ENCODE measurements around the gene SOX6.
A peak's percentile ranks its signal among the peaks of the same experiment; 100 is the strongest.

The SOX6 gene

DNA sequence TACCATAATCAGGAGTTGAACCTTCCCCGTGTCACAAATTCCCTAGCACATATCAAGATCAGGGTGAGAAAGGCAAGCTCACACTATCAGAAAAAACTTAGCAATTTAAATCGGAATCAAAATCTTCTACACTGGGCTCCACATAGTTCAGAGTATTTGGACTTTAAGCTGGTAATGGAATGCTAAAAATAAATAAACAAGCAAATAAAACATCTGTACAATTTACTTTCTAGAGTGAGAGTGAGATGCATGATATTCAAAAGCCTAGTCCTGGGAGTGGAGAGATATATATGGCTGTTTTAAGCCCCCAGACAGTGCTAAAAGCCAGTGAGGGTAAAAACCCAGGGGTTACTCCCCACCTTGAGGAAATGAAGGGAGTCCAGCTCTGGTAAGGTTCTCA lies 380.6 kb downstream of the SOX6 start:
- Histone ChIP-seq H3K27me3 (ENCODE audit: control insufficient read depth, insufficient read depth, low read length) (no peaks in the 10 kb centered on the region), H3K27ac (ENCODE audit: low read depth, low read length) (no peak overlapping the region), H3K36me3 (ENCODE audit: control insufficient read depth, insufficient read depth, low read length) (no peaks in the 10 kb centered on the region), H3K9ac (ENCODE audit: low read length) (no peak overlapping the region), H3K4me1 (ENCODE audit: control insufficient read depth, insufficient read depth, low read length) (no peaks in the 10 kb centered on the region), H3K4me3 (ENCODE audit: low read length) (no peak overlapping the region)

DNA sequence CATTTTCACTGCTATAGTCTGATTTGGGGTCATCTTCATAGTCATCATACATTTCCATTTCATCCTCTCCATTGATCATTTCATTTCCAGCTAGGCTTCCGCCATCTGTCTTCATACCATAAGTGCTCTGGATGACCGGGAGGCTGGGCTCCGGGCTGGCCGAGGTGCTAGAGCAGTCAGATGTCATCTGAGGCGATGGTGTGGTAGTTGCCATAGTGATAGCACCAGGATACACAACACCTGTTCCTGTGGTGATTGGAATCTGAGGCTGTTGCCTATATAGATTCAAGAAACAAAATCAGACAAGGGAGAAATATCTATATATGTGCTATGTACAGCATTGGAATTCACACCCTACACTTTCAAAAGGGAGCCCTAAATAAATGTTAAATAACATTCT lies 383.5 kb downstream of the SOX6 start:
- H3K9ac ChIP-seq (ENCODE audit: low read length), result no peak overlapping the region
- H3K36me3 ChIP-seq (ENCODE audit: control insufficient read depth, insufficient read depth, low read length), result no peaks in the 10 kb centered on the region
- no peak overlapping the region for H3K27ac ChIP-seq (ENCODE audit: low read depth, low read length)
- peaks cover 7% of the 10 kb centered on the region for H3K4me1 ChIP-seq (ENCODE audit: control insufficient read depth, insufficient read depth, low read length)
- H3K4me3 ChIP-seq (ENCODE audit: low read length), result no peak overlapping the region
- no peaks in the 10 kb centered on the region for H3K27me3 ChIP-seq (ENCODE audit: control insufficient read depth, insufficient read depth, low read length)

- Histone ChIP-seq H3K4me3 (ENCODE audit: low read length) (no peak overlapping the region), H3K36me3 (ENCODE audit: control insufficient read depth, insufficient read depth, low read length) (no peaks in the 10 kb centered on the region), H3K27ac (ENCODE audit: low read depth, low read length) (no peak overlapping the region), H3K9ac (ENCODE audit: low read length) (no peak overlapping the region), H3K4me1 (ENCODE audit: control insufficient read depth, insufficient read depth, low read length) (peaks cover 7% of the 10 kb centered on the region), H3K27me3 (ENCODE audit: control insufficient read depth, insufficient read depth, low read length) (no peaks in the 10 kb centered on the region)
Measured at GRCh38 chr11:15971215-15971546, 385.2 kb downstream of the SOX6 start.

DNA sequence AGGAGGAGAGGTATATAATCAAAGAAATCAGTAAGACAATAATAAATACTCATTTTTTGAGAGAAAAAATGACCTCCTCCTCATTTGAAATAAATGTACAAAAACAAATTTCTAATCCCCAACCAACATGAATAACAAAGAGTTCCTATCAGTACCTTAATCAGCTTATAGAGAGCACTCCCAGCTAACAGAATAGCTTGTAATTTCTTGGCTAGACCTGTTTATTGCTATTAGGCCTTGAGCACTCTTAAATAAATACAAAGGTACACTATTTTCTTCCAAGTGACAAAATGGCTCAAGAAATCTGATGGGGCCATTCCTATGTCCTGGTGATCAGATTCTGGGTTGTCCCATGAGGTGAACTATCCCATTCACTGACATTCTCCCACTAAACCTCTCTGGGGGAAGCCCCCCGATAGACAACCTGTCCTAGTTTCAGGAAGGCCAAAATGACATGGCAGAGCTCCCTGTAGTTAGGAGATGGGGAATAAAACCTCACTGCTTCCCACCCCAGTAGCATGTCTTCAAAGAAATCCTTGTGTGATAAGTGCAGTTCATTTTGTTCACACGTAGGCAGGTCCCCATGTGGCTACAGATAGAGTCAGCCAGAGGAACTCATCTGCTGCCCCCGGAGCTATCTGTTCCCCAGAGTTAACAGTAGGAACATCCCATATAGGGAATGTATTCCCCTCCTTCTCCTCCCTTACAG lies 385.7 kb downstream of the SOX6 start:
- Histone ChIP-seq H3K36me3 (ENCODE audit: control insufficient read depth, insufficient read depth, low read length) (no peaks in the 10 kb centered on the region), H3K27me3 (ENCODE audit: control insufficient read depth, insufficient read depth, low read length) (no peaks in the 10 kb centered on the region), H3K4me1 (ENCODE audit: control insufficient read depth, insufficient read depth, low read length) (peaks cover 7% of the 10 kb centered on the region), H3K9ac (ENCODE audit: low read length) (no peak overlapping the region), H3K27ac (ENCODE audit: low read depth, low read length) (no peak overlapping the region), H3K4me3 (ENCODE audit: low read length) (no peak overlapping the region)

DNA sequence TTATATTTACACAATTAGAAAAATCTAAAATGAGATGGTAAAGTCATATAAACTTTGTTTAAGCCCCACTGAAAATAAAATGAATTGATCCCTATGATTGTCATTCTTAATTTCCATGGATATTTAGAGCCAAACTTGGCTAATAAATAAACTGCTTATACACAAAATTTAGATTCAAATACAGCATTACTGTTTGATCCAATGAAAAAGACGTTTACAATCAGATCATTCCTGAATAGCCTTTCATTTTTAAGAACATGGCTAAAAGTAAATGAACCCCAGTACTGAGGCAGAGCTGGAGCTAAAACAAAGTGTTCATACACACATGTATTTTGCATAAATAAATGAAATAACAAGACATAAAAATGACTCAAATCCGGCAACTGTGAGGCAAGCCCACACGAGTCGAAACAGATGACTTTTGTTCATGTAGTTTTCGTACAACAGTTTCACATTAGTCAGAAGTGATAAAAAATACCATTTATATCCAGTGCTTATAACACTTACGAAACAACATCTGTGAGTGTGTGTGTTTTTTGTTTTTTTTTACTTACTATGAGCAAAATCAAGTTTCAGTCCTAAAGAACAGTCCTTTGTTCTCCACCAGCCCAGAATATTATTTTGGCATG lies 386.5 kb downstream of the SOX6 start:
- H3K9ac ChIP-seq (ENCODE audit: low read length), result no peak overlapping the region
- H3K27me3 ChIP-seq (ENCODE audit: control insufficient read depth, insufficient read depth, low read length), result no peaks in the 10 kb centered on the region
- no peak overlapping the region for H3K27ac ChIP-seq (ENCODE audit: low read depth, low read length)
- no peaks in the 10 kb centered on the region for H3K36me3 ChIP-seq (ENCODE audit: control insufficient read depth, insufficient read depth, low read length)
- H3K4me1 ChIP-seq (ENCODE audit: control insufficient read depth, insufficient read depth, low read length), result peaks cover 7% of the 10 kb centered on the region
- H3K4me3 ChIP-seq (ENCODE audit: low read length), result no peak overlapping the region

DNA sequence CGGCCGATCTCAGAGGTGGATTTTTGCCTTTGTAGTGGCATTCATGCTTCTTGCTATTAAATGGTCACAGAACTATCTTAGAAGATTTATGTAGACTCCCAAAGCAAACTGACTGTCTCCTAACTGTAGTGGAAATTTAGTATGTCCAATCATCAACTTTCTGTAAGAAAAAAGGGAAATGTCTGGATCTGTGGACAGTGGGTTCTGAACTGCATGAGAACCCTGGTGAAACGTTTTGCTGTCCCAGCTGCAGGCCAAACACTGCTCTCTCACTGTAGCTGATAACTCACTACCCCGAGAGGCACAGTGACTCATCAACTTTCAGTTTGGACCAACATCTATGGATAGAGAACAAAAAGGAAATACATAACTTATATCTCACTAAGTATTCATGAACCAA lies 387.1 kb downstream of the SOX6 start:
- no peaks in the 10 kb centered on the region for H3K36me3 ChIP-seq (ENCODE audit: control insufficient read depth, insufficient read depth, low read length)
- H3K4me3 ChIP-seq (ENCODE audit: low read length), result no peak overlapping the region
- peaks cover 7% of the 10 kb centered on the region for H3K4me1 ChIP-seq (ENCODE audit: control insufficient read depth, insufficient read depth, low read length)
- H3K27me3 ChIP-seq (ENCODE audit: control insufficient read depth, insufficient read depth, low read length), result no peaks in the 10 kb centered on the region
- H3K27ac ChIP-seq (ENCODE audit: low read depth, low read length), result no peak overlapping the region
- H3K9ac ChIP-seq (ENCODE audit: low read length), result no peak overlapping the region

DNA sequence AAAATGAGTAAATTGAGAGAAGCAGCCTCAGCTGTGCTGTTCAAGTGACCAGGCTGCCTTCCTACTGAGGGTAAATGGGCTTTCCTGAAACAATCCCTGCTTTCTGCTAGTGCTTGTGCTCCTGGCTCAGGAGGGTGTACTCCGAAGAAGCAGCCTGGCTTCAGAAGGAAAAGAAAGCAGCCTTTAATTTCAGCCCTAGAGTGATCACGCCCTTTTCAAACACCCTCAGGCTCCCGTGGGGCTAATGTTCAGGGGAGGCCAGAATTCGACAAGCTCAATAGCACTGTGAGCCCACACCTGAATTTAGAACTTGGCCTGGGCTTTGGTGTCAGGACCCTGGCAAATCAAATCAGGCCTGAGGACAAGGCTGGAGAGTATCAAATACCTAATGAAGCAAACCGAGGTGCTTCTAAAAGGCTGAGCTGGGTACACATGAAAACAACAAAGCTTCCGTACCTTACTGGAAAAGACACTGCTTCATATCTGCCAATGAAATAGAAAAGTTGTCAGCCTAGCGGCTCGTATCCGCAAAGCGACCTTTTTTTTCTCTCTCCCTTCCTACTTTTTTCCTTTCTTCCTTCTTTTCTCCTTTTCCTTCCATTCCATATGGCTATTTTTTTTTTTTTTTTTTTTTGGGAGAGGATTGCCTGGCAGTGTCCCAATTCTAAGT lies 387.8 kb downstream of the SOX6 start:
- H3K27me3 ChIP-seq (ENCODE audit: control insufficient read depth, insufficient read depth, low read length), result no peaks in the 10 kb centered on the region
- peaks cover 7% of the 10 kb centered on the region for H3K4me1 ChIP-seq (ENCODE audit: control insufficient read depth, insufficient read depth, low read length)
- H3K27ac ChIP-seq (ENCODE audit: low read depth, low read length), result no peak overlapping the region
- no peaks in the 10 kb centered on the region for H3K36me3 ChIP-seq (ENCODE audit: control insufficient read depth, insufficient read depth, low read length)
- H3K9ac ChIP-seq (ENCODE audit: low read length), result peak overlapping the region; percentile 6
- no peak overlapping the region for H3K4me3 ChIP-seq (ENCODE audit: low read length)

- H3K4me3 ChIP-seq (ENCODE audit: low read length), result no peak overlapping the region
- H3K4me1 ChIP-seq (ENCODE audit: control insufficient read depth, insufficient read depth, low read length), result peaks cover 7% of the 10 kb centered on the region
- no peaks in the 10 kb centered on the region for H3K27me3 ChIP-seq (ENCODE audit: control insufficient read depth, insufficient read depth, low read length)
- H3K36me3 ChIP-seq (ENCODE audit: control insufficient read depth, insufficient read depth, low read length), result no peaks in the 10 kb centered on the region
- no peak overlapping the region for H3K27ac ChIP-seq (ENCODE audit: low read depth, low read length)
- no peak overlapping the region for H3K9ac ChIP-seq (ENCODE audit: low read length)
Measured at GRCh38 chr11:15967966-15968365, 388.4 kb downstream of the SOX6 start.

GRCh38 chr11:15967166-15967565 lies 389.2 kb downstream of the SOX6 start:
- Histone ChIP-seq H3K27me3 (ENCODE audit: control insufficient read depth, insufficient read depth, low read length) (peaks cover 2% of the 10 kb centered on the region), H3K36me3 (ENCODE audit: control insufficient read depth, insufficient read depth, low read length) (no peaks in the 10 kb centered on the region), H3K9ac (ENCODE audit: low read length) (no peak overlapping the region), H3K4me1 (ENCODE audit: control insufficient read depth, insufficient read depth, low read length) (peaks cover 7% of the 10 kb centered on the region), H3K27ac (ENCODE audit: low read depth, low read length) (no peak overlapping the region), H3K4me3 (ENCODE audit: low read length) (no peak overlapping the region)

- H3K27ac ChIP-seq (ENCODE audit: low read depth, low read length), result no peak overlapping the region
- H3K4me1 ChIP-seq (ENCODE audit: control insufficient read depth, insufficient read depth, low read length), result peaks cover 7% of the 10 kb centered on the region
- no peak overlapping the region for H3K4me3 ChIP-seq (ENCODE audit: low read length)
- H3K27me3 ChIP-seq (ENCODE audit: control insufficient read depth, insufficient read depth, low read length), result peaks cover 2% of the 10 kb centered on the region
- H3K36me3 ChIP-seq (ENCODE audit: control insufficient read depth, insufficient read depth, low read length), result no peaks in the 10 kb centered on the region
- H3K9ac ChIP-seq (ENCODE audit: low read length), result no peak overlapping the region
Measured at GRCh38 chr11:15965562-15966250, 390.6 kb downstream of the SOX6 start.

DNA sequence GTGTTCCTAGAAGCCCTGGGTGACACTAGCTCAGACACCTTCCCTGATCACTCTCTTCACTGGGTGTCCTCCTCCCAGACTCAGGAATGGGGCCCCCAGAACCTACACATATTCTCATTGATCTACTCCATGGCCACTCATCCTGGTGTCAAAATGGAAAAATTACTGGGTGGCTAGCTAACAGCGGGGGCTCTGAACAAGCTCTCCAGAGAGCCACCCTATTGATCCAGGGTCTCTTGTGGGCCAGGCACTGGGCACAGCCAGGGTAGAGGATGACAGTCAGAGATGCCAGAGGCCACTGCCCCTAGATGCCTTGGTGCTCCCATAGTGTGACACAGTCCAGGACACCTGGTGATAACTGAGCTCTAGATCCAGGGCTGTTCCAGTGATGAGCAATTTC lies 393.1 kb downstream of the SOX6 start:
- Histone ChIP-seq H3K36me3 (ENCODE audit: control insufficient read depth, insufficient read depth, low read length) (no peaks in the 10 kb centered on the region), H3K27me3 (ENCODE audit: control insufficient read depth, insufficient read depth, low read length) (peaks cover 2% of the 10 kb centered on the region), H3K4me3 (ENCODE audit: low read length) (no peak overlapping the region), H3K9ac (ENCODE audit: low read length) (no peak overlapping the region), H3K4me1 (ENCODE audit: control insufficient read depth, insufficient read depth, low read length) (peaks cover 2% of the 10 kb centered on the region), H3K27ac (ENCODE audit: low read depth, low read length) (no peak overlapping the region)

- Histone ChIP-seq H3K27ac (ENCODE audit: low read depth, low read length) (no peak overlapping the region), H3K9ac (ENCODE audit: low read length) (no peak overlapping the region), H3K36me3 (ENCODE audit: control insufficient read depth, insufficient read depth, low read length) (no peaks in the 10 kb centered on the region), H3K4me3 (ENCODE audit: low read length) (no peak overlapping the region), H3K27me3 (ENCODE audit: control insufficient read depth, insufficient read depth, low read length) (peaks cover 2% of the 10 kb centered on the region), H3K4me1 (ENCODE audit: control insufficient read depth, insufficient read depth, low read length) (no peaks in the 10 kb centered on the region)
Measured at GRCh38 chr11:15958910-15959309, 397.4 kb downstream of the SOX6 start.

Data from rectal smooth muscle tissue (tissue), 1 donor.